Glutamatergic neuron (in vitro differentiated cells): ENCODE results near the gene MAP3K9. TPM values are rescaled to one million over a fixed set of nuclear protein-coding genes. Genes with fewer than 3 reads are reported as not detected.

Experiments
- DNase-seq: peaks from one replicate; pipeline ENCODE4 v3.0.0; 2022
- H3K27ac Mint-ChIP-seq: one replicate; pipeline ENCODE4 v1.8.0; 2020; ENCODE audit warnings: mild to moderate bottlenecking, mixed read lengths, inconsistent platforms; ENCODE audit not compliant: unreplicated experiment
- H3K27me3 Mint-ChIP-seq: one replicate; pipeline ENCODE4 v1.8.0; 2020; ENCODE audit warnings: mild to moderate bottlenecking, moderate library complexity, mixed read lengths, inconsistent platforms; ENCODE audit not compliant: unreplicated experiment
- H3K36me3 Mint-ChIP-seq: one replicate; pipeline ENCODE4 v1.8.0; 2020; ENCODE audit warnings: mild to moderate bottlenecking, mixed read lengths, inconsistent platforms; ENCODE audit not compliant: unreplicated experiment
- H3K4me1 Mint-ChIP-seq: one replicate; pipeline ENCODE4 v1.8.0; 2020; ENCODE audit warnings: mild to moderate bottlenecking, low read depth, mixed read lengths, inconsistent platforms; ENCODE audit not compliant: unreplicated experiment
- H3K4me3 Mint-ChIP-seq: one replicate; pipeline ENCODE4 v1.8.0; 2020; ENCODE audit warnings: mild to moderate bottlenecking, mixed read lengths, inconsistent platforms; ENCODE audit not compliant: unreplicated experiment
- H3K9me3 Mint-ChIP-seq: one replicate; pipeline ENCODE4 v1.8.0; 2020; ENCODE audit warnings: mild to moderate bottlenecking, moderate library complexity, mixed read lengths, inconsistent platforms; ENCODE audit not compliant: unreplicated experiment
- total RNA-seq: library from RNA; stranded (reverse); fragmentation: NEBNext Ultra II Directional; extraction: Animal tissue kit (Norgen Biotek cat#: 25700); gene quantifications from one replicate; pipeline ENCODE4 v1.2.1, GENCODE V29; 2021; ENCODE audit not compliant: unreplicated experiment
- TF ChIP-seq, protein P1 (sequence below): fragments of 200-600 bp; sonication (generic); IDR thresholded peaks from one replicate; pipeline ENCODE4 v1.5.0; 2021; ENCODE audit not compliant: partially characterized antibody, unreplicated experiment

The MAP3K9 gene
- total RNA-seq, 1 donor from 2014 or later, result 20.0 TPM

- Mint-ChIP-seq H3K9me3 (no peaks in the 10 kb centered on the region), H3K27ac (no peak overlapping the region), H3K36me3 (no peaks in the 10 kb centered on the region), H3K4me3 (no peak overlapping the region), H3K4me1 (no peaks in the 10 kb centered on the region), H3K27me3 (peaks cover 2% of the 10 kb centered on the region)
- TF ChIP-seq, protein P1, sequence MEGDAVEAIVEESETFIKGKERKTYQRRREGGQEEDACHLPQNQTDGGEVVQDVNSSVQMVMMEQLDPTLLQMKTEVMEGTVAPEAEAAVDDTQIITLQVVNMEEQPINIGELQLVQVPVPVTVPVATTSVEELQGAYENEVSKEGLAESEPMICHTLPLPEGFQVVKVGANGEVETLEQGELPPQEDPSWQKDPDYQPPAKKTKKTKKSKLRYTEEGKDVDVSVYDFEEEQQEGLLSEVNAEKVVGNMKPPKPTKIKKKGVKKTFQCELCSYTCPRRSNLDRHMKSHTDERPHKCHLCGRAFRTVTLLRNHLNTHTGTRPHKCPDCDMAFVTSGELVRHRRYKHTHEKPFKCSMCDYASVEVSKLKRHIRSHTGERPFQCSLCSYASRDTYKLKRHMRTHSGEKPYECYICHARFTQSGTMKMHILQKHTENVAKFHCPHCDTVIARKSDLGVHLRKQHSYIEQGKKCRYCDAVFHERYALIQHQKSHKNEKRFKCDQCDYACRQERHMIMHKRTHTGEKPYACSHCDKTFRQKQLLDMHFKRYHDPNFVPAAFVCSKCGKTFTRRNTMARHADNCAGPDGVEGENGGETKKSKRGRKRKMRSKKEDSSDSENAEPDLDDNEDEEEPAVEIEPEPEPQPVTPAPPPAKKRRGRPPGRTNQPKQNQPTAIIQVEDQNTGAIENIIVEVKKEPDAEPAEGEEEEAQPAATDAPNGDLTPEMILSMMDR, result no peak
- no peak for DNase-seq
Measured at GRCh38 chr14:70759398-70759797, 49.9 kb downstream of the MAP3K9 start.

DNA sequence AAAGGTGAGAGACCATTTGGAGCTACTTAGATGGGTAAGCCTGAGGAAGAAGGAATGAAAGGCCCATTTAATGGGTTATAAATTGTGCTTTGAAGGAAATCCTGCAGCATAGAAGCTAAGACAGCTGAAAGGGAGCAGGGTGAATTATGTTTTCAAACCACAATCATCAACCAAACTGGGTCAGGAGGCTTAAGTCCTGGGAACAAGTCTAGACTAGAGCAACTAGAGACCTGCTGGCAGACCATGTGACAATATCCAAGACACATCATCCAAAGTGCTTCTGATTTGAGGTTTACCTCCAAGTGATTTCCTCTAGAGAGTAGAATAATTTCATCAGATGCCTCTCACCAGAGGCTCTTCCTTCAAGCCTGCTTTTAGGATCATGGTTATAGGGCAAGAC lies 53.7 kb downstream of the MAP3K9 start:
- no peak for DNase-seq
- no peaks in the 10 kb centered on the region for H3K36me3 Mint-ChIP-seq
- no peaks in the 10 kb centered on the region for H3K4me1 Mint-ChIP-seq
- TF ChIP-seq, protein P1, result no peak
- no peak overlapping the region for H3K4me3 Mint-ChIP-seq
- peaks cover 2% of the 10 kb centered on the region for H3K27me3 Mint-ChIP-seq
- no peak overlapping the region for H3K27ac Mint-ChIP-seq
- no peaks in the 10 kb centered on the region for H3K9me3 Mint-ChIP-seq

DNA sequence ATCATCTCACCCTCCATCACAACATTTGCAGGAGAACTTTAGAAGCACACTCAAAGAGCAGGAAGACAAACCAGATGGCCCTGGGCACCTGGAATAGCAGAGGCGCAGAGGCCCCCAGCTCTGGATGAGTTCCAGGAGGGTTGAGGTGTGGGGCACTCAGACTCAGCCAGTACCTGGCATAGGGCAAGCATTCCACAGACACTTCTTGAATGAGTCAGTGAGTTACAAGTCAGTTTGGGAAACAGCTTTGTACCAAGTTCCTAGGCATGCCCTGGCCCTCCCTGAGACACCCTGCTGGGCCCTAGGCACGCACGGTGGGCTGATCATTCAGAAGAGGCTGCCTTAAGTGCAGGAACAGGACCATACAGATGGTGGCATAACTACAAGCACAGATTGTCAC lies 54.3 kb downstream of the MAP3K9 start:
- TF ChIP-seq, protein P1, result no peak
- no peaks in the 10 kb centered on the region for H3K9me3 Mint-ChIP-seq
- DNase-seq, result no peak
- H3K4me3 Mint-ChIP-seq, result no peak overlapping the region
- H3K36me3 Mint-ChIP-seq, result no peaks in the 10 kb centered on the region
- peaks cover 2% of the 10 kb centered on the region for H3K27me3 Mint-ChIP-seq
- no peaks in the 10 kb centered on the region for H3K4me1 Mint-ChIP-seq
- no peak overlapping the region for H3K27ac Mint-ChIP-seq

GRCh38 chr14:70753518-70753953 lies 55.8 kb downstream of the MAP3K9 start:
- H3K4me3 Mint-ChIP-seq, result no peak overlapping the region
- no peak overlapping the region for H3K27ac Mint-ChIP-seq
- H3K4me1 Mint-ChIP-seq, result no peaks in the 10 kb centered on the region
- H3K27me3 Mint-ChIP-seq, result peaks cover 4% of the 10 kb centered on the region
- no peaks in the 10 kb centered on the region for H3K9me3 Mint-ChIP-seq
- H3K36me3 Mint-ChIP-seq, result no peaks in the 10 kb centered on the region
- TF ChIP-seq, protein P1, result no peak
- DNase-seq, result no peak

DNA sequence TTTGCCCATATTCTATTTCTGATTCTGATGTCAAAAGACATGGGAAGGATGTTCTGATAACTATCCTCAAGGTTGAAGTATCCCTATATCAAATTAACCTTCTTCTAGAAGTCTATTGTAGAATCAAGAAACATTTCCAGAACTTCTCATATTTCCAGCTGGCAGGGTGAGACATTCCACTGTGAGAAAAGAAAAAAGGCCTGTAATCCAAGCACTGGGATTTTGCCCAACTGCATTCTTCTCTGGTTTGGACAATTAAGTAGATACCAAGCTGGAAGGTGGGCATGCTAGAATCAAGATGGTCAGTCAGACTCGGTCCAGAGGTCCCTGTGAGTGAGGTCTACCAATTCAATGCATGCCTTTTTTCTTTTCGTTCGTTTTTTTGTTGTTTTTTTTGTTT lies 60.9 kb downstream of the MAP3K9 start:
- H3K27ac Mint-ChIP-seq, result no peak overlapping the region
- H3K4me1 Mint-ChIP-seq, result no peaks in the 10 kb centered on the region
- peaks cover 2% of the 10 kb centered on the region for H3K27me3 Mint-ChIP-seq
- TF ChIP-seq, protein P1, result no peak
- H3K9me3 Mint-ChIP-seq, result no peaks in the 10 kb centered on the region
- H3K4me3 Mint-ChIP-seq, result no peak overlapping the region
- DNase-seq, result no peak
- peaks cover 3% of the 10 kb centered on the region for H3K36me3 Mint-ChIP-seq
